ENCODE data around the gene RNF182.

DNA sequence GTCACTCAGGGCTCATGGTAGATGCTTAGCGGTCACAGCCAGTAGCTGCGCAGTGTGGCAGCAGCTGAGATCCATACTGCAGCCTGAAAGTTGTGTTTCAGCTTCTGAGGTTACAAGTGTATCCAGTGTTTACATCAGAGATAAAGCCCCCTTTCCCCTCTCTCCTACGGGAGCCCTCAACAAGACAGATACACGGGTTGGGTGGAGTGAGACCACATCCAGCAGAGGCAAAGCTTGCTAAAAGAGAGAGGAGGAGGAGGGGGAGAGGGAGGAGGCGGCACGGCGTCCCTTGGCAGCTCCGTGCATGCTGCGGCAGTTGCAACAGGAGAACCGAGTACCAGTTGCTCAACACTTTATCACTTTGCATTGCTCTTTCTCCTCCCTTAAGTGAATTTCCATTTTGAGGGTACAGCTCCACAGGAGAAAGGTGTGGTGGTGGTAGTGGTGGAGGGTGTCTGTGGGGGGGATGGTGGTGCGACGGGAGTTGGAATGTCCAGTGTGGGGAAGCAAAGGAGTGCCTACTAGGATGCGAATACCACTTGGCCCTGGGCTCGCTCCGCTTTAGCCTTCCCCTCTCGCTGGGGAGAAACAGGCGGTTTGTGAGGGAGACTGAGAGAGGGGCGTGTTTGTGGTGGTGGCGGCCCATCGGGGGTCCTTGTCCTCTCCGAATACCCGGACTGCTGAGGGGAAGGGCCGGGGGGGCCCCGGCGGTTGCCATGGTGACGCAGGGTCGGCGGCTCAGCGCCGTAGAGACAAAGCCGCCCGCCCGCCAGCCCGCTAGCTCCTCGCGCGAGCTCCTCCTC lies 405 bp upstream of the RNF182 start:
- TF ChIP-seq CTCF (IDR thresholded peaks at IDR 0.05) = no peak
- no peak for TF ChIP-seq POLR2A (IDR thresholded peaks at IDR 0.05)

All from uterus (tissue), 2 donors.